Endometrial microvascular endothelial cells (primary cell): Measurements from ENCODE around the gene PLD4. TPM values are rescaled to one million over a fixed set of nuclear protein-coding genes. Genes with fewer than 3 reads are reported as not detected.

ENCODE experiments used
- in situ Hi-C: cut with HindIII; loops from 2 replicates; pipeline ENCODE4 v1.10.0; 2017; ENCODE audit warnings: low sequenced_read_pairs, low pct_unique_long_range_greater_than_20kb; ENCODE audit errors: inconsistent ontology term
- total RNA-seq: library from RNA; depleted of rRNA; stranded (reverse); fragments of >200 nt; gene quantifications from one replicate; pipeline ENCODE4 v1.2.3, GENCODE V29; 2015; ENCODE audit errors: inconsistent ontology term

Gene PLD4
- total RNA-seq, 1 donor from 2014 or later = not detected

DNA sequence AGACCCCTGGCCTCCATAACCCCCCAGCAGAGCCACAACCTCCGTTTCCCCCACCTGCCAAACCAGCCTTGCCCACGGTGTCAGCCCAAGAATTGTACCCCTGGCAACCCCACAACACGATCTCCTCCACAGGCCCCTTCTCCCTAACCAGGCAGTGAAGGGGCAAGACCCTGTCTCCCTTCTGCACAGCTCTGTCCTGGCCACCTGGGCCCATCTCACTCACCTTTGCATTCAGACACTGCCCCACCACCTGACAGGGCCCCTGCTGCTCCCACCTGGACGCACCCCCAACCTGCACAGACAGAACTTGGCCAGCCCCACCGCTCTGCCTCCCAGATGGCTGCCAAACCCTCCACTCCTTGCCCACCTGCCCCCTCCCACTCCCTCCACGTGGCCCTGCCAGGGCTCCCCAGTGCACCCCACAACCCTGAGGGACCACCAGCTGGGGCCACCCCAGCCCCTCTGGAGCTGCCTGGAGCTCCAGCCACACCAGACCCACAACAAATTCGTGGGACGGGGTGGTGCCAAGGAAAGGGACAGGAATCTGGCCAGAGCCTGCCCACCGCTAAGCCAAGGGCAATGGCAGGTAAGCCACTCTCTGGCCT lies 41.7 kb downstream of the PLD4 start:
- in situ Hi-C loops = no loop called here

DNA sequence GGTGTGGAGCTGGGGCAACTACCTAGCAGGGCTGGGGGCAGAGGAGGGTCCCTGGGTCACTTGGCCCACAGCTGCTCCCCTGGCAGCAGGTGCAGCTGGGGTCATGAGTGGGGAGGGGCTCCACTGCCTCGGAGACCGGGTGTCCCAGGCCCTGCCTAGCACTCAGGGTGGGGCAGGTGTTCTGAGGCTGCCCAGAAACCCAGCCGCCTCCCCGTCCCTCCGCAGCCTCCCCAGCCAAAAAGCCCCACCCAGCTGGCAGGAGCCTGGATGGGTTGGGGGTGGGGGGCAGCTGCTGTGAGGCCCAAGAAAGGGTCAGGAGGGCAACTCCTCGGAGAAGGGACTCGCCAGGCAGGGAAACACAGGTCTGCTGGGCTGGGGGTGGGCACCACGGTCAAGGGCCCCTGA lies 42.3 kb downstream of the PLD4 start:
- in situ Hi-C loops = no loop called here

DNA sequence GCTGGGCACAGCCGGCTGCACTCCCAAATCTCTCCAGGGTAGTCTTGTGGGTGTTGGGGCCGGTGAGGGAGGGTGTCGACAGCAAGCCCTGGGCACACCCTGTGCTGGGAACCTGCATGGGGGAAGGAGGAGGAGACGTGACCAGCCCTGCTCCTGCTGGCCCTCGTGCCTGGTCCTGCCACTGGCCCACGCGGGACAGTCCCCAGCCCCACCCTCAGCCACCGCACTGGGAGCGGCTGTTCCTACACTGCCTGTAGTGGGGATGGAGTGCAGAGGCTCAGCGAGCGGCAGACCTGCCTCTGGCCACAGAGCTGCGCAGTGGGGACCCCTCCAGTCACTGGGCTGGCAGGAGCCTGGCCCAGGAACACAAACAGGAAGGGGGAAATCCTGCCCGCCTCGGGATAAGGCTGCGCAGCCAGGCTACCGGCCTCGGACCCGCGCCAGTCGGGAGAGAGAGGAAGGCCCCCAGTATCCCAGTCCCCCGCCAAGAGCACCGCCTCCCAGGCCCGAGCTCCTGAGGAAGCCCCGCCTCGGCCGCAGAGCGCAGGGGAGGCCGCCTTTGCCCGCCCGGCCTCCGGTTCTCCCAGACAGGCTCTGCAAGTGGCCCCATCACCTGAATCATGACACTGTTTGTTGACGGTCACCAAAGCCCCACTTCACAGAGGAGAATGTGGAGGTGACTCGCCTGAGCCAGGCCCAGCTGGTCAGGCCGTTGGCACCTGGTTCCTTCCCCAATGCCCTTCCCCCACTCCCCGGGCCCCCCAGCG lies 42.9 kb downstream of the PLD4 start:
- in situ Hi-C loops = no loop called here

DNA sequence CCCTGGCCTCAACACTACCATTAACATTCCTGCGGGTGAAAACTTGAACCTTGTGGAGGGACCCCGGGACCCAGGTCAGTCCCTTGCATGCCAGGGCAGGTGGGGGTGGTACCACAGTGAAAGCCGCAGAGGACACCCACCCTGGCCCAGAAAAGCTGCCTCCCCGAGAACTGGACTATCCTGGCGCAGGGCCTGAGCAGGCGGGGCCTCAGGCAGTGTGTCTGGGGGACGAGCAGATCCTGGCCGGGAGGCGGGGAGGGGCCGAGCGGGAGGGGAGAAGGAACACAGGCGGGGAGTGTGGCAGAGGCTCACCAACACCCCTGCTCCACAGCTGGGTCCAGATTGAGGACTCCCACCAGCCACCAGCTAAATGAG lies 43.5 kb downstream of the PLD4 start:
- in situ Hi-C loops = no loop called here

DNA sequence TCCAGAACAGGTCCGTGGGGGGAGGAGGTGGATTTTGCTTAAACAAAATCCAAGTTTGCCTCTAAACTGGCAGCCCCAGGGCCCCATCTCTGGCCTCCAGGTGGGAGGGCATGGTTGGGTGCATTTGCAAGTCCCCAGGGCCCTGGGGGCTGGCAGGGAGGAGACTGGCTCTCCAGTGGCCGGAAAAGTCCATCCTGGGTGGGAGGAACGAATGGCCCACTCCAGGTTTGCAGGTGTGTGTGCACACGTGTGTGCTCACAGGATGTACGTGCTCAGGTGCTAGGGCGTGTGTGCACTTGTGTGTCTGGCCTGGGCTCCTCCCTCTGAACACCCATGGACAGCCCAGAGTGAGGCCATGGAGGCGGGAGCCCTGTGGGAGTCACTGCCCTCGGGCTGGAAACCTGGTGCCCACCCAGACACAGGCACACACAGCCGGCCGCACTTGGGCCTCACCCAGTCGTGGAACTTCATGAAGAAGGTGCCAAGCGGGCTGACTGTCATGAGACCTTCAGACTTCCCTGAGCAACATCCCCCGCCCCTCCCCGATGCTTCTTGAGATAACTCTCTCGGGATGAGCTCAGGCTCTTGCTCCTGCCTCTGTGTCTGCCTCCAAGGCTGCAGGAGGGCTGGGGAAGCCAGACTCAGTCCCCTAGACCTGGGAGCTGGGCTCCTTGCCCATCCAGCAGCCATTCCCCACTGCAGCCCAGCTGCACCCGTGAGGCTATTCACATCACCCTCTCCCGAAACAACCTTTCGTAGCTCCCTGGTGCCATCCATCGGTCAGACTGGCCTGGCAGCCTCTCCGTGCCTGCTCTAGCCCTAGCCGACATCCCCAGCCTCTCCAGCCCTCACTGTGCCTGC lies 44.1 kb downstream of the PLD4 start:
- in situ Hi-C loops = no loop called here

DNA sequence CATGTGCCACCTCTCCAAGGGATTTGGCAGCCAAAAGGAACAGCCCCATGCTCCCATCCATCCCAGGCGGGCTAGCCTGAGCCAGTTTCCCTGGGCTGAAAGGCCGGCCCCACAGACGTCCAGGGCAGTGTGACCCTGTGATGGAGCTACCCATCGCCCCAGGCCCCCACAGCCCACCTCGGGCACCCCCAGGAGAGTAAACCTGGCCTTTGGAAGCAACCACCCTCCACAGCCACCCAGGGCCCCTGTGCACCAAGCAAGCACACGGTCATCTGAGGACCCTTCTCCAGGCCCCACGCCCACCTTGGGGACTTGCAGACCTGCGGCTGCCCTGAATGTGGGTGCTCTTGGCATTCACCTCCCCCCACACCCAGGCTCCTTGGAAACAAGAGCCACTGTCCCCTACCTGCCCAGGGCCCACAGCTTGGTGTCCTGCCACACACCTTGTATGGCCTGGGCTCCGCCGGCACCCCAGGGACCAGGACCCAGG lies 45.1 kb downstream of the PLD4 start:
- in situ Hi-C loops = no loop called here

DNA sequence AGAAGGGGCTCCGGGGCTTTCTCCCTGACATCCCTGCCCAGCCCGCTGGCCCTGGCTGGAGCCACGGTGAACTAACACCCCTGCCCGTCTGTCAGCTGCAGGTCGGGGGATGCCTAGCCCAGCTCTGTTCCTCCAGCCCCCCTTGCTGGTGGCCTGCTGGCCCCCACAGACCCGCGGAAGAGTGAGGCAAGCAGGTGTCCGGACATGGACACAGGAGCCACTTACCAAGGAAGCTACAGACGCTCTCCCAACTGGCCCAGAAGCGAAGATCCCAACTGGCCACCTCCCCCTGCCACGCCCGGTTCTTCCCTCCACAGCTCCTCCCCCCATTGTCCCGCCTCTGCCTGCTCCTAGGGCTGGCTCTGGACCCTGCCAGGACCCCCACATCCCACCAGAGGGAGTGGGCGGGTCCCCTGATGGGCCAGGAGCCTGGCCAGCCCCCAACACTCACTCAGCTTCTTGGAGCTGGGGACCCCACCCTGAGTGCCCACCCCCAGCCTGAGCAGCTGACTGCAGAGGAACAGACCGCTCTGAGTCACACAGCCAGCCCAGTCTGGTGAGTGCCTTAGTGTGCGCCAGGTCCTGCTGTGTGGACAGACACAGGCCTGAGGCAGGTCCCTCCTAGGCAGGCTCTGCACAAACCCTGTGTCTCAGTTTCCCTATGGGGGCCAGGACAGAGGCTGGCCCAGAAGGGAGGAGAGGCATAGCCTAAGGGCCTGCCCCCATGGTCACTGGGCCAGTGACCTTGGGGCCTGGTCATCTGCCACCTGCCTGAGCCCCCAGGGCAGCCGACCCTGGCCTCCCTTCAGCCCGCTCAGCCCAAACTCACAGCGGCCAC lies 45.8 kb downstream of the PLD4 start:
- in situ Hi-C loops = no loop called here

DNA sequence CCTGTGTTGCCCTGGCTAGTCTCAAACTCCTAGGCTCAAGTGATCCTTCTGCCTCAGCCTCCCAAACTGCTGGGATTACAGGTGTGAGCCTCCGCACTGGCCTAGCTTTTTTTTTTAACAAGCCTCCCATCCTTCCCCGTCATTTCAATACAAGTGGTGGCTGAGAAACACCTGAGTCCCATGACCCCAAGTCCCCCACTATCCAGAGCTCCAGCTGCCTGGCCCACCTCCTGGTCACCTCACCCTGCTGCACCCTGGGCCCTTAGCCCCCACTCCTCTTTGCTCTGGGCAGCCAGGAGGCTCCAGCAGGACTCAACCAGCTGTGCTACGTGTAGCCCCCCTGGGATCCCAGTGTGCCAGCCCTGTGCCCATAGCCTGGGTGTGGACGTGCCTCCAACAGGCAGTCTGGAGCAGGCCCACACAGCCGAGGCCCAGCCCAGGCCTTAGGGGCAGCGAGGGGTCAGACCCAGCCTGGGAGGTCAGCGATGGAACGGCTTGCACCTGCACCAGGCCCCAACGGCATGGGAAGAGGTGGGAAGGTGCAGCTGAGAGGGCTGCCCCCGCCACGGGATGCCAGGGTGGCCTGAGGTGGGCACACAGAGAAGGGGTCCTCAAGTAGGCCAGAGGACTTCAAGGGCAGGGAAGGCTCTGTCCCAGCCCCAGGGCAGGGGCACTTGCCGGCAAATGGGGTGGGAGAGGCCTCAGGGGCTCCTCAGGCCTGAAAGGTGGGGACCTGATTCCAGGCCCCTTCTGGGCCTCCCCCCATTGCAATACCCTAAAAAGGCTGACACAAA lies 47.0 kb downstream of the PLD4 start:
- in situ Hi-C loops = no loop called here

DNA sequence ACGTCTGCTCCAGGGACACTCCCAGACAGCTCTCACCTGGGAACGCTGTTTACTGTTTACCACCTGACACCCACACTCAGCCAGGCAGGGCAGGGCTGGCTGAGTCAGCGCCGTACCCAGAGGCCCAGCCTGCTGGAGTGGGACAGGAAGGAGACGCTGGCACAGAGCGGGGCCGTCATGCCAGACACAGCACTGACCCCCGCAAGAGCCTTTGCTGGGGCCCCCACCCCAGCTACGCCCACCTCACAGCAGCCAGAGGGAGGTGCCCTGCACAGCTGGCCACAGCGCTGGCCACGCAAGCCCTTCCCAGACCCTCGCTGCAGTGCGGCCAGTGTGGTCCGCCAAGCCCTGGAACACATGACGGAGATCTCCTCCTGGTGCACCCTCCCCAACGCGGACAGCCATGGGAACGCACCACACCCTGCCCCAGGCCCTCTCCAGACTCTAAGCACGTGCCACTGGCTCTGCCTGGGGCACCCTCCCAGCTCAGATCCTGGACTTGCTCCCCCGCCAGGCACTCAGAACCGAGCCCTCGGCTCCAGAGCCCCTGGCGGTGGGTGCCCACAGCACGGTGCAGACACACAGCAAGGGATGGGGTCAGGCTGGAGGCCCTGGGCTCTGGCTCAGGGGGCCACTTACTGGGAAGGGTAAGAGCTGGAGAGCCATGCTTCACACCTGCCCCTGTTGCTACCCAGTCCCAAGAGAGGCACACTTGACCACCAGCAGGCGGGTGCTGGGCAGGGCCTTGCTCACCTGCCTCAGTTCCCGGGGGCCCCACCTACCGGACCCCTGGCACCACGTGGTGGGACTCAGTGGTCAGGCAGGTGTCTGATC lies 47.8 kb downstream of the PLD4 start:
- in situ Hi-C loops = no loop called here

DNA sequence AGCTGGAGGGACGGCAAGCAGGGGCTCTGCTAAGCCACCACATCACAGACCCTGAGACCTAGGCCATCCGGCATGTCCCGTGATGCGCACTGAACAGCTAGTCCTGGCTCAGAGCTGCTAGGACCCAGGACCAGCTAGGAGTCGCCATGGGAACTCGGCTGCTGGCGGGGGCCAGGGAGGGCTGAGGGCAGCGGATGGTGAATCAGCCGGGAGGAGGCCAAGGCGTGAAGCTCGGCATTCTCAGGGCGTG lies 48.4 kb downstream of the PLD4 start:
- in situ Hi-C loops = no loop called here

DNA sequence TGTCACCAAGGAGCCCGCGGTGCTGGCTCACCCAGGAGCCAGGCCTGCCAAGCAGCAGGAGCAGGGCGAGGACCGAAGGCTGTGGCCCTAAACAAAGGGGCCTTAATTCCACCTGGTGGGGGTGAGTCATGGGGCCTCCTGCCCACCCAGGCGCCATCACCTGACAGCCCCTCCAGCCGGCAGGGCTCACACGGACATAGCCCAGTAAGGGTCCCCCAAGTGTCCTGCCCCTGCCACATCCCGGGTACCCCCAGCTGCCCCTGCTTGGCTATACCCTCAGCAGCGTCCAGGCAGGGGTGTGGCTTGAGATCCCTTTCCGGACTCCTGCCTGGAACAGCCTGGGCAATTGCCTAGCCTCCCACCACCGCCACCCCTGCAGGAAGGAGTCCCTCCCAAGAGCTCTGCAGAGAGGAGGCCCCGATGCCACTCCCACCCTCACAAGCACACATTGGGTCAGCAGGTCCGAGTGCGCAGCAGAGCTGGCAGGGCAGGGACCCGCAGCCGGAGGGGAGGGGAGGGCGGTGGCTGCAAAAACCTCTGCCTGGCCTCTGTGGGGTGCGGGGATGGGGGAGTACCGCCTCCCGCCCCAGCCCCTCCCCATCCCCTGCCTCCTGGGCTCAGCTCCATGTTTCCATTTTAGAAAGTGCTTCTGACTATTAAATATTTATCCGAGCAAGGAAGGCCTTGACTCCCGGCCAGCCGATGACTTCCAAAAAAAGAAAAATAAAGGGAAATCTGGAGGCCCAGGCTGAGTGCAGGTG lies 48.9 kb downstream of the PLD4 start:
- in situ Hi-C loops = no loop called here

DNA sequence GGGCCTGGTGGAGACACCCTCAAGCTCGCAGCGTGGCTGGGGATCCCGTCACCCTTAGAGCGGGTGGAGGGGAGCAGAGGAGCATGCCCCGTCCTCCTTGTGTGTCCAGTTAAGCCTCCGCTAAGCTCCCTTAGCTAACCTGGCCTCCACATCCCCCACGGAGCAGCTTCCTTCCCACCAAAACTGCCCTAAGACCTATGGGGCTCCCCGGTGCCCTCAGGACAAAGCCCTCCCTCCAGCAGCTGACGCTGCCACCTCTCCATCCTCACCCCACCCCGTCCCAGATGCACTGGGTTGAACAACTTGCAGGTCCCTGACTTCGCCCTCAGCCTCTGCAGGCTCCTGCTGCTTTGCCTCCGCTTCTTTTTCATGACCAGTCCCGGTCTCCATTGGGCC lies 49.5 kb downstream of the PLD4 start:
- in situ Hi-C loops = no loop called here

DNA sequence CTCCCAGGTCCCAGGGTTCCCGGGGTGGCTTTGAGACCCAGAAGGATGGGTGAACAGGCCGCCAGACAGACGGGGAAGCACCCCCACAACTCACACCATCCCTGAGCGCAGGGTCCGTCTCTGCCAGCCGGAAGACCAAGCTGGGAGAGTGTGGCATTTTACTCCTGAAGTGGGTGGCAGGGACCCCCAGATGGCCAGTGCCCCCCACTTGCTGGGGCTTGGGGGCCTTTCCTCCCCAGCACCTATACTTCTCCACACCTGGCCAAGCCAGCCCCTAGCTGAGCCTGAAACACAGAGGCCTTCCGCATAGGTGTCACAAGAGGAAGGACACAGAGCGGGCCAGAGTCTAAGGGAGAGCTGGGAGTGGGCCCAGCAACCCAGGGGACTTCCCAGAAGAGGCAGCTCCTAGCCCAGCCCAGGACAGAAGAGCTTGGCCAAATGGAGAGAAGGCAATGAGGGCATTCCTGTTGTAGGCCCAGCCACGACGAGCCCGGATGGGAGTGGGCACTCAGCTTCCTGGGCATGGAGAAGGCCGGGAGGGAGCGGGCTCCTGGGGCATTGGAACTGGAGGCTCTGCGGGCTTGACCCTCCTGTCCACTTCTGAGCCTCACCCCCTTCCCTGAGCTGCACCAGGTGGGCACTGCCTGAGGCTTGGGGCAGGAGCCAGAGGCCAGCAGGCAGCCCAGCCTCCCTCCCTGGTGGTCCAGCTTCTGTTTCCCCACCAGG lies 50.1 kb downstream of the PLD4 start:
- in situ Hi-C loops = no loop called here

DNA sequence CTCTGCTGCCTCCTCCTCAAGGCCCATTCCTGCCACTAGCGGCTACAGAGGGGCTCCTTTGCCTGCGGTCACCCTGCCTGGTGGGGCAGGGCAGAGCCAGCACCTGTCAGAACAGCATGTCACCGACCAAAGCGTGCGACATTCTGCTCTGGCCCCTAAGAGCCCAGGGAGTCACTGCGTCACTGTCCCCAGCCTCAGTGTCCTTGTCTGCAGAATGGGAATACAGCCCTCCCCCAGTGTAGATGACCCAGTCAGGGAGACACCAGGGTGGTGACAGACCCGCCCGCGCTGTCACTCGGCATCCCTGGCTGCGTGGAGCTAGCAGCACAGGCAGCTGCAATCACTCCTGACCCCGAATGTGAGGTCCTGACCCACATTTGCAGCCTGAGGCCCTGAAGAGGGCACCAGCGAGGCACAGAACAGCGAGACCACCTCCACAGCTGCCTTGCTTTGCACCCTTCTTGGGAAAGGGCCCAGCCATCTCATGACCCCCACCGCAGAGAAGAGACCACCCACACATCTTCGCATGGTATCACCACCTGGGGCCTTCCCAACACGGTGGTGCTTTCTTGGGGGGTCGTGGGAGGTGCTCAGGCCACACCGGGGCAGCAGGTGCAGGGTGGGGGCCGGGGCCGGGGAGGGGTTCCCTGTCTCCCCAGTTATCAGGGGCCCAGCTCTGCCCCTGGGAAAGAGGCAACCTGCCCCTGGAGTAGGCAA lies 51.0 kb downstream of the PLD4 start:
- in situ Hi-C loops = no loop called here

DNA sequence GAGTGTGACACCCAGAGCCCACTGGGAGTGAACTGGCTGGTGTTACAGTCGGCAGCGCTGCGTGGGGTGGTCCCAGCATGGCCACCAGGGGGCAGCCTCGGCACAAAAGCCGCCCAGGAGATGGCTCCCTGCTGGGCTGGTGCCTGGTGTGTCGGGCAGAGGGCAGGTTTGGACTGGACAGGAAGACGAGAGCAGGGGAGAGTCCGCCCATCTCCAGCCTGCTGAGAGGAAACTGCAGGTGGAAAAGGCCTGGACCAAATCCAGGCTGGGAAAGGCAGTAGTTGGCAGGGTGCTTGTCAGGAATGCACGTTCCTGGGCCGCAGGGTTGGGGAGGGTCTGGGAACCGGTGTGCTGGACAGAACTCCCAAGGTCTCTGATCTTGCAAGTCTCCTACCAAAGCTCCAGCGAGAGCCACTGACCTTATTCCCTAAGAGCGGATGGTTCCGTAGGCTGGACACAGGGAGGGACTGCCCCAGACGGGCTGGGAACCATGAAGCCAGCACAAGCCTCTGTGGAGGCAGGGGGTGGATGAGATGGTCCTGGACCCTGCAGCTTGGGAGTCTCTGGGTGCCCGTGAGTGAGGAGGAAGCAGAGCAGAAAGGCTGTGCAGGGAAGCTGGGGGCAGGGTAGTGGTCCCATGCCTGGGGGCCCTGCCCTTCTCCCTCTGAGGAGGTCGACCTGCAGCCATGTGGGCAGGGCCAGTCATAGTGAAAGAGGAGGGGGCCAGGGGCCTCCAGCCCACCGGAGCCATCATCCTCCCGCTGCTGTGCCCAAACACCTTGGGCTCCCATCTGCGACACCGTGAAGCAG lies 51.7 kb downstream of the PLD4 start:
- in situ Hi-C loops = no loop called here
